CD4-positive, alpha-beta memory T cell (primary cell): ENCODE data around the gene MASP1. TPM values are rescaled to one million over a fixed set of nuclear protein-coding genes. Genes with fewer than 3 reads are reported as not detected.

Source experiments
- CTCF ChIA-PET: fragments of 350-600 bp; sonication (Branson Sonifier 250); formaldehyde crosslinking; loops from one replicate; lab custom pipeline; 2021; ENCODE audit warnings: inconsistent platforms; ENCODE audit not compliant: partially characterized antibody; lab: Charles Lee
- POLR2A ChIA-PET: fragments of 350-600 bp; sonication (Branson Sonifier 250); formaldehyde crosslinking; loops from one replicate; lab custom pipeline; 2021; ENCODE audit not compliant: partially characterized antibody; lab: Charles Lee
- DNase-seq, 5 donors: peaks; one replicate each; pipeline versions ENCODE4 v3.0.0 to v3.0.0-alpha.2; 2020 to 2022; ENCODE audit warnings: mixed read lengths in 1 of 5
- H3K27ac ChIP-seq: one replicate; pipeline ENCODE4 v1.7.0; 2013; ENCODE audit warnings: low read depth, low read length
- H3K27me3 ChIP-seq: 2 replicates; pipeline ENCODE4 v1.7.0; 2013; ENCODE audit warnings: mild to moderate bottlenecking, low read length, moderate library complexity; ENCODE audit not compliant: insufficient read depth
- H3K36me3 ChIP-seq: 2 replicates; pipeline ENCODE4 v1.7.0; 2013; ENCODE audit warnings: mild to moderate bottlenecking, low read length, moderate library complexity; ENCODE audit not compliant: insufficient read depth
- H3K4me1 ChIP-seq: 2 replicates; pipeline ENCODE4 v1.7.0; 2013; ENCODE audit warnings: mild to moderate bottlenecking, low read length, moderate library complexity; ENCODE audit not compliant: insufficient read depth
- H3K4me3 ChIP-seq, 2 donors: one replicate each; pipeline ENCODE4 v1.7.0; 2013; ENCODE audit warnings: low read length in 2 of 2, mild to moderate bottlenecking in 1 of 2
- H3K9me3 ChIP-seq, 2 donors: one replicate each; pipeline ENCODE4 v1.7.0; 2013; ENCODE audit warnings: low read length in 2 of 2, control low read depth in 1 of 2; ENCODE audit not compliant: control insufficient read depth in 1 of 2
- H3K27ac Mint-ChIP-seq, 7 donors: one replicate each; pipeline ENCODE4 v1.8.0; 2020 to 2021; ENCODE audit warnings: mixed read lengths in 7 of 7, mild to moderate bottlenecking in 6 of 7, inconsistent platforms in 3 of 7, moderate library complexity in 3 of 7
- H3K27me3 Mint-ChIP-seq, 2 donors: one replicate each; pipeline ENCODE4 v1.8.0; 2020 to 2021; ENCODE audit warnings: mixed read lengths in 2 of 2
- H3K36me3 Mint-ChIP-seq, 2 donors: one replicate each; pipeline ENCODE4 v1.8.0; 2020 to 2021; ENCODE audit warnings: mixed read lengths in 2 of 2, inconsistent platforms in 1 of 2, mild to moderate bottlenecking in 1 of 2
- H3K4me1 Mint-ChIP-seq, 4 donors: one replicate each; pipeline ENCODE4 v1.8.0; 2020 to 2021; ENCODE audit warnings: mixed read lengths in 4 of 4, mild to moderate bottlenecking in 1 of 4
- H3K4me3 Mint-ChIP-seq, 8 donors: one replicate each; pipeline ENCODE4 v1.8.0; 2020 to 2021; ENCODE audit warnings: mixed read lengths in 8 of 8, mild to moderate bottlenecking in 7 of 8, moderate library complexity in 6 of 8, inconsistent platforms in 3 of 8
- H3K9me3 Mint-ChIP-seq, 8 donors: one replicate each; pipeline ENCODE4 v1.8.0; 2020 to 2021; ENCODE audit warnings: mixed read lengths in 8 of 8, mild to moderate bottlenecking in 5 of 8, inconsistent platforms in 3 of 8, moderate library complexity in 1 of 8
- intact Hi-C: fragments of 100-400 bp; cut with micrococcal nuclease; formaldehyde crosslinking; loops from one replicate; pipeline ENCODE4 v1.15.1; 2023
- polyA plus RNA-seq, 2 donors: library from polyadenylated mRNA; unstranded; fragments of 300-500 nt; fragmentation: Illumina TruSeq; gene quantifications; one replicate each; pipeline ENCODE4 v1.2.3, GENCODE V29; 2021
- total RNA-seq, 2 experiments: library from RNA; stranded (reverse); gene quantifications; one replicate each; pipeline ENCODE4 v1.2.3, GENCODE V29; 2021

The MASP1 gene
- total and polyA plus RNA-seq, 4 experiments from 2014 or later: not detected

DNA sequence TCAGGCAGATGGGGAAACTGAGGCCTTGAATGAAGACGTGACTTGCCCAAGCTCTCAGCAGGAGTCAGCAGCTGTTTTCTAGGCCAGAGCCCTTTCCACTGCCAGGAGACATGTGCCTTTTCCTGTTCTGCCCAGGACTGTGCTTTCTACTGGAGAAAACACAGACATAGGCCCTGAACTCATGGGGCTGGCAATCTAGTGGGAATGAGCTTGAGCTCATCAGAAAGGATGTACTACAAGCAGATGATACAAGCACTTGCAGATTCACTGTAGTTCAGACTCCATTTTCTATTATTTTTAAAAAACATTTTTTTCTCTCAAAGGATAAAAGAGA is 14.4 kb downstream of the MASP1 start:
- no peak overlapping the region for H3K4me3 Mint-ChIP-seq
- H3K9me3 Mint-ChIP-seq: peaks cover 0 to 2% (median 0%) of the 10 kb centered on the region in 8 donors
- DNase-seq: no peak
- no peak overlapping the region for H3K27ac ChIP-seq
- H3K27me3 ChIP-seq: no peaks in the 10 kb centered on the region
- H3K4me1 Mint-ChIP-seq: no peaks in the 10 kb centered on the region
- ChIA-PET POLR2A (no interaction called here), CTCF (interaction anchor here (1.6 kb wide), 1 partner anchor 18 kb away, joined by 4 read pairs; no protein-coding TSS in a partner anchor)
- H3K36me3 ChIP-seq: no peaks in the 10 kb centered on the region
- peaks cover 5 to 14% of the 10 kb centered on the region in 2 donors for H3K27me3 Mint-ChIP-seq
- intact Hi-C loops: no loop called here
- H3K4me1 ChIP-seq: no peaks in the 10 kb centered on the region
- no peak overlapping the region for H3K27ac Mint-ChIP-seq
- H3K4me3 ChIP-seq: no peak overlapping the region
- H3K36me3 Mint-ChIP-seq: no peaks in the 10 kb centered on the region
- H3K9me3 ChIP-seq: no peaks in the 10 kb centered on the region

DNA sequence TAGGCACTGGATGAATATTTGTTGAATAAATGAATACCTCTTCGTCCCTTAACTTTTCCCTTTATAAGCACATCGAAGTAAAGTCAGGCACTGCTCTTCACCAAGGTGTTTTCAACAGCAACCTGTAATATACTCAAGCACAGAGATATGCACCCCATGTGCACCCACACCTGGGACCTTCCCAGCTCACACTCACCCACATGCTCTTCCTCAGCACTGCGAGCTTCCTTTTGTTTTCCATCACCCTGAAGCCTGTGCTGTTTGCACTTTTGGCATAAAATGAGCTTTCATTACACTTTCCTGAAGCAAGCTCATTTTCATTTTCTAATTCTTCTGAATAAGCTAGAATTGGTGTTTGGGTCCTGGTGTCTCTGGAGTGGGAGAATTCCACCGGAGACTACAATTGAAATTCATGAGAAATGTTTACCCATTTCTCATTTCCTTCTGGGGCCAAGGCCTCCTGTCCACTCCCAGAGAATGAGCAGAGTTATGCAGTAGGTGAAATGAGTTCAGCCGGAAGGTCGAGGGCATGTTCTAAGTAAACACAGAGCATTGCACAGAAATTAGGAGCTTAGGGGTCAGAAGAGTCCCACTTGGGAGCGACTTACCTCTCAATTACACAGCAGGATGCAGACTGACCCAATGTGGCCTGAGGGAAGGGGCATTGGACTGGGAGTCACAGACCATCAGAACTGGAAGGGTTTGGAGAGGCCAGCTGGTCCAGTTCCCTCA is 15.0 kb downstream of the MASP1 start:
- Histone ChIP-seq H3K4me1 (no peaks in the 10 kb centered on the region), H3K27ac (no peak overlapping the region), H3K27me3 (no peaks in the 10 kb centered on the region), H3K36me3 (no peaks in the 10 kb centered on the region), H3K9me3 (no peaks in the 10 kb centered on the region), H3K4me3 (no peak overlapping the region)
- intact Hi-C loops: no loop called here
- ChIA-PET CTCF (interaction anchor here (0.5 to 1.6 kb wide), 2 partner anchors 19 to 760 kb away, joined by 4 to 5 read pairs; no protein-coding TSS in a partner anchor), POLR2A (no interaction called here)
- no peak for DNase-seq
- peaks cover 9 to 14% of the 10 kb centered on the region in 2 donors for H3K27me3 Mint-ChIP-seq
- peaks cover 0 to 2% (median 0%) of the 10 kb centered on the region in 8 donors for H3K9me3 Mint-ChIP-seq
- H3K4me3 Mint-ChIP-seq: no peak overlapping the region
- H3K4me1 Mint-ChIP-seq: no peaks in the 10 kb centered on the region
- H3K27ac Mint-ChIP-seq: no peak overlapping the region
- H3K36me3 Mint-ChIP-seq: no peaks in the 10 kb centered on the region

DNA sequence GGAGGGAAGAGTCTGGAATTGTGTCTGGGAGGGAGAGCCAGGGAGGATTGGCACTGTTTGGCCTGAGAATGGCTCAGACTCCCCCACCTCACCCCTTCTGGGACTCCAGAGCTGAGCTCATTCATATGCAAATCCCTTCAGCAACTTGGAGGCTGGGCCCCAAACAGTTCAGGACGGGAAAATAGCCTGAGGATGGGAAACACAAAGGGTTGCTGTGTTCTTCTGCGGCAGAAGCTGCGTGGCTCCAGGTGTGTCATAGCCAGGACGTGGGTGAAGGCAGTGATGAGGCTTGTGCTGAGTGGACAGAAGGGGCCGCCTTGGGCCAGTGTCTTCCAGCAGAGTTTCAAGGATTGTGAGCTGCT is 16.6 kb downstream of the MASP1 start:
- Histone ChIP-seq H3K9me3 (no peaks in the 10 kb centered on the region), H3K27ac (no peak overlapping the region), H3K4me1 (no peaks in the 10 kb centered on the region), H3K27me3 (no peaks in the 10 kb centered on the region), H3K4me3 (no peak overlapping the region), H3K36me3 (no peaks in the 10 kb centered on the region)
- H3K36me3 Mint-ChIP-seq: peaks cover 0 to 6% of the 10 kb centered on the region in 2 donors
- H3K4me1 Mint-ChIP-seq: no peaks in the 10 kb centered on the region
- CTCF ChIA-PET: no interaction called here
- intact Hi-C loops: no loop called here
- H3K27me3 Mint-ChIP-seq: peaks cover 9 to 13% of the 10 kb centered on the region in 2 donors
- POLR2A ChIA-PET: no interaction called here
- peaks cover 0 to 7% (median 2%) of the 10 kb centered on the region in 8 donors for H3K9me3 Mint-ChIP-seq
- no peak overlapping the region for H3K27ac Mint-ChIP-seq
- H3K4me3 Mint-ChIP-seq: no peak overlapping the region
- no peak for DNase-seq

DNA sequence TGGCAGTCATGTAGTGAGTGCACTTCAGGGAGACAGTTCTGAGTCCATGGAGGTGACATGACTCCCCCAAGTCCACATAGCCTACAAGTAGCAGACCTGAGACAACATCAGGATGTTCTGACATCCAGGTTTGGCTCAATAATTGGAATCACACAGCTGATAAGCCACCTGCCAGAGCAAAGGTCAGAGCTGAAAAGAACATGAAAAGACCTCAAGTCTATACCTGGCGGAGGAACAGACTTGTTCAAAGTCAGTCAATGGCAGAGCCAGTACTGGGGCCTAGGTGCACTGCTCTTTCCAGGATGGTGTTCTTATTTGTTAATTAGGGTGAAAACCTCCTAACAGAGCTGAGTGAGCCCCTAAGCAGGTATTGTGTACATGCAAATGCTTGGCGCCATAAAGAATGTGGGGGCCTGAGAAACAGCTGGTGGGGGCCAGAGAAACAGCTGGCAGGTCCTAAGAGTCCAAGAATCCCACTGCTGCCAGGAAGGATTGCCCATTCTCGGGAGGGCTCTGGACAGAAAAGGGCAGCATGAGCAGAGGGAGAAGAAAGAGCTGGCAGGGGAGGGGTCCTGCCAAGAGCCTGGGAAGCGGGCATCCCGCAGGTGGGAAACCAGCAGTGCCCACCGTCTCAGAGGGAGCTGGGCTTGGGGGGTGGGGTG is 17.1 kb downstream of the MASP1 start:
- H3K27ac Mint-ChIP-seq: no peak overlapping the region
- no peaks in the 10 kb centered on the region for H3K4me1 ChIP-seq
- POLR2A ChIA-PET: no interaction called here
- no peak overlapping the region for H3K27ac ChIP-seq
- no peak overlapping the region for H3K4me3 Mint-ChIP-seq
- no peaks in the 10 kb centered on the region for H3K36me3 ChIP-seq
- H3K27me3 ChIP-seq: no peaks in the 10 kb centered on the region
- no peaks in the 10 kb centered on the region for H3K4me1 Mint-ChIP-seq
- H3K9me3 ChIP-seq: no peaks in the 10 kb centered on the region
- H3K4me3 ChIP-seq: no peak overlapping the region
- CTCF ChIA-PET: no interaction called here
- H3K27me3 Mint-ChIP-seq: peaks cover 6 to 13% of the 10 kb centered on the region in 2 donors
- DNase-seq: no peak
- intact Hi-C loops: no loop called here
- peaks cover 0 to 8% of the 10 kb centered on the region in 2 donors for H3K36me3 Mint-ChIP-seq
- H3K9me3 Mint-ChIP-seq: peaks cover 3 to 12% (median 6%) of the 10 kb centered on the region in 8 donors

DNA sequence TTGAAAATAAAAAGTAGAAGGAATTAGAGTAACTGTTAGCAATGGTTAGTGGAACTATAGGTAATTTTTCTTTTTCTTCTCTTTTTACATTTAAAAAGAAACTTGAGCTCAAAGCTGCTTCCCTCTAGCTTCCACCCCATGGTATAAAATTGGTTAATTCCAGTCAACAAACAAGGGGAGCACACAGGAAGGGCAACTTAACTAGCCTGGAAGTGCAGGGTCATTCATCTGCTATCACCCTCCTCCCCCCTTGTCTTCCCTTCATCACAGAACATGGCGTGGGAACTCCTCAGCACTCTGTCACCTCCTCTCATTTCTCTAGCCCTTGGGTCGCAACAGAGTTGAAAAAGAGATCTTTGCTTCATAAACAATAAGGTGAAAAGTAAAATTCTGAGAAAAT is 20.0 kb downstream of the MASP1 start:
- H3K27ac ChIP-seq: no peak overlapping the region
- peaks cover 3 to 23% (median 15%) of the 10 kb centered on the region in 8 donors for H3K9me3 Mint-ChIP-seq
- peaks cover 7 to 17% of the 10 kb centered on the region in 2 donors for H3K27me3 Mint-ChIP-seq
- intact Hi-C loops: no loop called here
- H3K27ac Mint-ChIP-seq: no peak overlapping the region
- no peak for DNase-seq
- no peaks in the 10 kb centered on the region for H3K36me3 ChIP-seq
- no peak overlapping the region for H3K4me3 ChIP-seq
- no peaks in the 10 kb centered on the region for H3K9me3 ChIP-seq
- CTCF ChIA-PET: no interaction called here
- peaks cover 0 to 11% of the 10 kb centered on the region in 2 donors for H3K36me3 Mint-ChIP-seq
- POLR2A ChIA-PET: no interaction called here
- no peaks in the 10 kb centered on the region for H3K4me1 ChIP-seq
- no peaks in the 10 kb centered on the region for H3K4me1 Mint-ChIP-seq
- H3K4me3 Mint-ChIP-seq: no peak overlapping the region
- no peaks in the 10 kb centered on the region for H3K27me3 ChIP-seq

DNA sequence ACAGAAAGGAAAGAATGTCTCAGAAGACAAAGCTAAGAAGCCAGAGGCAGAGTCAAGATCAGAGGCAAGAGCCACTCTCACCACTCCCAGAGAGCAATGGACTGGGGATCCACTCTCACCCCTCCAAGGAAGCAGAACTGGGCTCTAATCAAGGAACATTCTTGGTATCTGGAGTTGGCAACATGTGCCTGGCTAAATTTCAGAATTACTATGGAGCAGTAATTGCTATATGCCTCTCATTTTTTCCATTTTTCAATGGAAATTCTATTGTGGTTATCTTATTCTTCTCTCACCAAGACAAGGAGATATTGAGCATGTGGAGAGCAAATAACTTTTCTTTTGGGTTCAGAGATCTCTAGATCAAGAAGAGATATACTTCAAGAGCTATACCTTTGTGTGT is 22.1 kb downstream of the MASP1 start:
- Histone ChIP-seq H3K4me3 (no peak overlapping the region), H3K9me3 (no peaks in the 10 kb centered on the region), H3K36me3 (no peaks in the 10 kb centered on the region), H3K4me1 (no peaks in the 10 kb centered on the region), H3K27ac (no peak overlapping the region), H3K27me3 (no peaks in the 10 kb centered on the region)
- ChIA-PET CTCF (no interaction called here), POLR2A (no interaction called here)
- H3K4me1 Mint-ChIP-seq: no peaks in the 10 kb centered on the region
- peaks cover 0 to 11% of the 10 kb centered on the region in 2 donors for H3K36me3 Mint-ChIP-seq
- H3K9me3 Mint-ChIP-seq: peaks cover 3 to 23% (median 15%) of the 10 kb centered on the region in 8 donors
- DNase-seq: no peak
- peaks cover 13 to 26% of the 10 kb centered on the region in 2 donors for H3K27me3 Mint-ChIP-seq
- intact Hi-C loops: no loop called here
- H3K4me3 Mint-ChIP-seq: no peak overlapping the region
- H3K27ac Mint-ChIP-seq: no peak overlapping the region

DNA sequence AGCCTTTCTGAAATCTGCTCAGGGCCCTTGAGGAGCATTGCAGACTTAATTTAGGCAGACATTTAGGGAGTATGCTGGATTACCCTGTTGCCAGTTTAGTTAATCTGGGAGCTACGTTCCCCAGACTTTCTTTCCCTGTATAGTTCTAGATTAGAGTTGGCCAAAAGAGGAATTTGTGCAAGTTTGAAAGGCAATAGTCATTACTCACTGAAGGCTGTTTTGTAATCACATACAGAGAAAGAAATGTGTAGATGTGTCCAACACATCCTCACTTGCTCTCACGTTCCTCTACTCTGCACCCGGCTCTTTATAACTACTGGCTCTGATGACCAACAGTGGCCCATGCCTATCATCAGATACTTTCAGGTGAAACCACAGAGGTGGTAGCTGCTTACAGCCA is 24.2 kb downstream of the MASP1 start:
- Histone ChIP-seq H3K36me3 (no peaks in the 10 kb centered on the region), H3K9me3 (no peaks in the 10 kb centered on the region), H3K27me3 (no peaks in the 10 kb centered on the region), H3K4me3 (no peak overlapping the region), H3K4me1 (no peaks in the 10 kb centered on the region), H3K27ac (no peak overlapping the region)
- intact Hi-C loops: no loop called here
- H3K9me3 Mint-ChIP-seq: peaks cover 3 to 23% (median 15%) of the 10 kb centered on the region in 8 donors
- no peak for DNase-seq
- peaks cover 13 to 28% of the 10 kb centered on the region in 2 donors for H3K27me3 Mint-ChIP-seq
- H3K36me3 Mint-ChIP-seq: peaks cover 0 to 11% of the 10 kb centered on the region in 2 donors
- no peak overlapping the region for H3K4me3 Mint-ChIP-seq
- no peak overlapping the region for H3K27ac Mint-ChIP-seq
- no peaks in the 10 kb centered on the region for H3K4me1 Mint-ChIP-seq
- CTCF ChIA-PET: interaction anchor here (1.0 kb wide), 1 partner anchor 55 kb away, joined by 3 read pairs; no protein-coding TSS in a partner anchor
- POLR2A ChIA-PET: no interaction called here
